ENCODE results near the gene ADARB2. TPM values are rescaled to one million over a fixed set of nuclear protein-coding genes. Genes with fewer than 3 reads are reported as not detected.

ADARB2 gene
- total and polyA plus RNA-seq, 8 donors = 0.34 to 24.7 (median 3.2) TPM

- H3K4me1 ChIP-seq = no peaks in the 10 kb centered on the region
- 56 to 59% methylated on average over 7 of the region's 7 CpGs for WGBS, 2 donors
- no peak for DNase-seq
- no peaks in the 10 kb centered on the region for H3K27me3 ChIP-seq
- no peak for ATAC-seq
- no peaks in the 10 kb centered on the region for H3K36me3 ChIP-seq
- no peaks in the 10 kb centered on the region for H3K9me3 ChIP-seq
- no peak overlapping the region for H3K27ac ChIP-seq
- intact Hi-C loops (cut with DNase I) = no loop called here
- FAIRE-seq = no peak
- no peak overlapping the region for H3K4me3 ChIP-seq
- TF ChIP-seq, protein P1, sequence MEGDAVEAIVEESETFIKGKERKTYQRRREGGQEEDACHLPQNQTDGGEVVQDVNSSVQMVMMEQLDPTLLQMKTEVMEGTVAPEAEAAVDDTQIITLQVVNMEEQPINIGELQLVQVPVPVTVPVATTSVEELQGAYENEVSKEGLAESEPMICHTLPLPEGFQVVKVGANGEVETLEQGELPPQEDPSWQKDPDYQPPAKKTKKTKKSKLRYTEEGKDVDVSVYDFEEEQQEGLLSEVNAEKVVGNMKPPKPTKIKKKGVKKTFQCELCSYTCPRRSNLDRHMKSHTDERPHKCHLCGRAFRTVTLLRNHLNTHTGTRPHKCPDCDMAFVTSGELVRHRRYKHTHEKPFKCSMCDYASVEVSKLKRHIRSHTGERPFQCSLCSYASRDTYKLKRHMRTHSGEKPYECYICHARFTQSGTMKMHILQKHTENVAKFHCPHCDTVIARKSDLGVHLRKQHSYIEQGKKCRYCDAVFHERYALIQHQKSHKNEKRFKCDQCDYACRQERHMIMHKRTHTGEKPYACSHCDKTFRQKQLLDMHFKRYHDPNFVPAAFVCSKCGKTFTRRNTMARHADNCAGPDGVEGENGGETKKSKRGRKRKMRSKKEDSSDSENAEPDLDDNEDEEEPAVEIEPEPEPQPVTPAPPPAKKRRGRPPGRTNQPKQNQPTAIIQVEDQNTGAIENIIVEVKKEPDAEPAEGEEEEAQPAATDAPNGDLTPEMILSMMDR (IDR thresholded peaks at IDR 0.05) = no peak
These were observed 442.6 kb downstream of the ADARB2 start for GRCh38 chr10:1294748-1295147.

GRCh38 chr10:1293636-1294435 lies 443.5 kb downstream of the ADARB2 start:
- TF ChIP-seq, protein P1 (IDR thresholded peaks at IDR 0.05) = no peak
- no peaks in the 10 kb centered on the region for H3K36me3 ChIP-seq
- intact Hi-C loops (cut with DNase I) = no loop called here
- no peak overlapping the region for H3K4me3 ChIP-seq
- FAIRE-seq (no peak), DNase-seq (no peak), ATAC-seq (no peak)
- no peaks in the 10 kb centered on the region for H3K27me3 ChIP-seq
- no peaks in the 10 kb centered on the region for H3K9me3 ChIP-seq
- no peaks in the 10 kb centered on the region for H3K4me1 ChIP-seq
- H3K27ac ChIP-seq = no peak overlapping the region
- 42 to 48% methylated on average over 10 of the region's 10 CpGs for WGBS, 2 donors

- intact Hi-C loops (cut with DNase I) = no loop called here
- Histone ChIP-seq H3K27ac (no peak overlapping the region), H3K27me3 (no peaks in the 10 kb centered on the region), H3K36me3 (no peaks in the 10 kb centered on the region), H3K4me3 (no peak overlapping the region), H3K9me3 (no peaks in the 10 kb centered on the region), H3K4me1 (no peaks in the 10 kb centered on the region)
- 6 to 12% methylated on average over 5 of the region's 5 CpGs for WGBS, 2 donors
- ATAC-seq = no peak
- FAIRE-seq = no peak
- TF ChIP-seq, protein P1 (IDR thresholded peaks at IDR 0.05) = no peak
- no peak for DNase-seq
These were observed 444.2 kb downstream of the ADARB2 start for GRCh38 chr10:1293157-1293556.

DNA sequence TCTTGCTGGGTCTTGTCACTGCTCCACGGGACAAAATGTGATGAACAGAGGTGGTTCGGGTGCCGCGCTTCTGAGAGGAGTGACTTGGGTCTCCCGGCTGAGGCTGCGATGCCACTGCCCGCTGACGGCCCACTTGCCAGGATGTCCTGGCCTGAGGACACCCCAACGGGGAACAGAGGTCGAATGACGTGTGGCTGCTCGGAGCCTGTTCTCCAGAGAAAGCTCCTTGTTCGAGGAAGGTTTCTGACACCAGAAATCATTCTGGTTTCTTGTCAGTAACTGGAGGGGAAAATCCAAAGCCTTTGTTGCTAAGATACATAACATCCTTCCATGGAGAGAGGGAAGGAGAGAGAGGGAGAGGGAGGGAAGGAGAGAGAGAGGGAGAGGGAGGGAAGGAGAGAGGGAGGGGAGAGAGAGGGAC lies 444.7 kb downstream of the ADARB2 start:
- Histone ChIP-seq H3K27me3 (no peaks in the 10 kb centered on the region), H3K27ac (no peak overlapping the region), H3K9me3 (no peaks in the 10 kb centered on the region), H3K4me1 (no peaks in the 10 kb centered on the region), H3K36me3 (no peaks in the 10 kb centered on the region), H3K4me3 (no peak overlapping the region)
- TF ChIP-seq, protein P1 (IDR thresholded peaks at IDR 0.05) = no peak
- intact Hi-C loops (cut with DNase I) = no loop called here
- DNase-seq = no peak
- 59 to 66% methylated on average over 13 of the region's 13 CpGs for WGBS, 2 donors
- ATAC-seq = no peak
- FAIRE-seq = no peak
